HG02763 (cell line): ENCODE measurements around the gene LRPAP1.

Source experiments
- ATAC-seq: cut with Tn5 transposase; IDR thresholded peaks from one replicate; pipeline ENCODE4 v1.9.1; 2021; ENCODE audit warnings: mild to moderate bottlenecking, moderate library complexity; ENCODE audit not compliant: unreplicated experiment

Gene LRPAP1

DNA sequence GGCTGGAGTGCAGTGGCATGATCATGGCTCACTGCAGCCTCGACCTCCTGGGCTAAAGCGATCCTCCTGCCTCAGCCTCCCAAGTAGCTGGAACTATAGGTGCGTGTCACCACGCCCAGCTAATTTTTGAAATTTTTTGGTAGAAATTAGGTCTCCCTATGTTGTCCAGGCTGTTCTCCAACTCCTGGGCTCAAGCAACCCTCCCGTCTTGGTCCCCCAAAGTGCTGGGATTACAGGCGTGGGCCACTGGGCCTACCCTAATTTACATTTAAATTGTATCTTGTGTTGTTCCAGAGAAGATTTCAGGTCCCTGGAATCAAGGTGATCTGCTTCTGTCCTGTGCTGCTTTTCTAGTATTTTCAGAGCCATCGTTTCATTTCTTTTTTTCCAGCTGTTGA, 1.2 kb upstream of the LRPAP1 start:
- ATAC-seq, result no peak

DNA sequence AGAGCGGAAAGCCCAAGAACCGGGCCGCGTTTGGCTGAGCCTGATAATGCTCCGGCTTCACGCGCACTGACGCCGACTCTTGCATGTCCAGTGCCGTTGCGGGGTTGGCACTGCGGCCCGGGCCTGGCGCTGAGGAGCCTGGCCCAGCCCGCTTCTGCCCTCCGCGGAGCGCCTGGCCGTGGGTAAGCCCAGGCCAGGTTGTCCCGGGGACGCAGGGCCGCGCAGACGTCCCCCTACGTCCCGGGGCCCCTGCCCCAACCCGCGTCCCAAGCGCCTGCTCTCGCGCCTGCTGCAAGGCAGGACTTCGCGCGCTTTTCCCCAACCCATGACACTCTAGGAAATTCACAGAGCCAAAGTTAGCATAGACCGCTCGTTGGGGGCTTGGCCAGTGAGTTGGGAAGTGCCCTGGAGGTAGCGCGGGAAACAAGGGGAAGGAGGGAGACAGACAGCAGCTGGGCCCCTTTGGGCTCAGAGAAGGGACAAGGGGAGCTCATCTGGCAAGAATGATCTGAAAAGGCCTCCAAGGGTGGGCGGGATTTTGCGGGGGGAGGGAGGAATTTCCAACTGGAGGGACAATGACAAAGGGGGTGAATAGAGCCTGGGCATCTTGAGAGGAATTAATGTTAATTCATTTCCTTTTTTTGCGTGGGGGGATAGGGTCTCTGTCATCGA, 665 bp upstream of the LRPAP1 start:
- peak; percentile 8 for ATAC-seq

DNA sequence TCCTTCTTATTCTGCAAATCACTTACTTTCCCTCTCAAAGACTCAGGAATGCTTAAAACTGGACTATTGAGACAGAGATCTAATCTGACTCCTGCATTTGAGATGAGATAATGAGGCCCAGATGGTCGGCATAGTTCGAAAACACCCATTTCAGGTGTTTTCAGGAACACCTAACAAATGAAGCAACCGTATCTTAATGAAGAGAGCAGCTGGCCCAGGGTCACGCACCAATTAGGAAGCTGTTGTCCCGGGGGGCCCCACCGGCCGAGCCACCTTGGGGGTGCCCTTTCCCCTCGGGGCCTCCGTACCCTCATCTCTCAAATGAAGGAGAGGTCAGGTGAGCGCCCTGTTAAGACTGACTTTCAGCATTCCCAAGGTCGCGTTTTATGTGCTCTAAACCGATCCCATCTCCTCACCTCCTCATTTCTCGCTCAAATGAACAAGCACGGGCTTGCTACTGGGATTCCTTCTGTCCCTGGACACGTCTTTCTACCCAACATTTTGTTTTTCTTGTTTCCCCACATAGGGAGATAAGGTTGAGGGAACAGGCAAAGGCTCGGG, 824 bp downstream of the LRPAP1 start:
- ATAC-seq, result no peak

DNA sequence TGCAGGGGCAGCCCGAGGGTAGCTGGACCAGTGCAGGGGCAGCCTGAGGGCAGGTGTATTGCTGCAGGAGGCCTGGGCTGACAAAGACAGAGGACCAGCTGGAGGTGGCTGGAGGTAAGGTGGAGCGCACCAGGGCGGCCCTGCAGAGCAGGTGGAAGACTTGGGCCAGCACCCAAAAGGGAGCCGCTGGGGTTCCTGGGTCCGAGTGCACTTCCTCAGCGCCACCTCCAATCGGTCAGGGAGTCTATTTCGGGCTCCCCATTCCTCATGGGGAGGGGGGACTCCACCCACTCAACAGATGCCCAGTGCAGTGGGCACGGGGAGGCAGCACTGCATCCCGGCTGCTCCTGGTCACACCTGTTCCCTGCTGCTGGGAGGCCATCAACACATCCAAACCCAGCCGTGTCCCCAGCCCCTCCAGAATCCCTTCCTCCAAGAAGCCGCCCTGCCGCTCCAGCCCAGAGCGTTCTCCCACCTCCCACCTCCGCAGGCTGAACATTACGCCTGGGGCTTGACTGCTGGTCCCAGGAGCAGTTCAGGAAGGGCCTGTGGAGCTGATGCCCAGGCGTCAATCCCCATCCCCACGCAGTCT, 1.5 kb downstream of the LRPAP1 start:
- no peak for ATAC-seq

DNA sequence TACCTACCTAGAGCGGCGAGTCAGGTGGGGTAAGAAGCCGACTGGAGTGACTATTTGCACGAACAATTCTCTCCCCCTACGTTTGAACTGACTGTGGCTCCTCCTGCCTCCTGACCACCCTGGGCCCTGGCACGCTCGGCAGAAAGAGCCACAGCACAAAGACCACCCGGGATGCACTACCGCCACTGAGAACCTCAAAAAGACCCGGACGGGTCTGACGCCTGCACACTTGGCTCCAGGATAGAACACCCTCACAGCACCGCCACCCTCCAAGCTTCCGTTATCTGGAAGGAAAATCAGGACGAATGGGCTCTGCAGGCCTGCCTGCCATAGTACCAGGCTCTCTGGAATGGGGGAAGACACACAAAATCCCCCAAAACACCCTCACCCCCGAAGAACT, 2.2 kb downstream of the LRPAP1 start:
- ATAC-seq, result no peak

DNA sequence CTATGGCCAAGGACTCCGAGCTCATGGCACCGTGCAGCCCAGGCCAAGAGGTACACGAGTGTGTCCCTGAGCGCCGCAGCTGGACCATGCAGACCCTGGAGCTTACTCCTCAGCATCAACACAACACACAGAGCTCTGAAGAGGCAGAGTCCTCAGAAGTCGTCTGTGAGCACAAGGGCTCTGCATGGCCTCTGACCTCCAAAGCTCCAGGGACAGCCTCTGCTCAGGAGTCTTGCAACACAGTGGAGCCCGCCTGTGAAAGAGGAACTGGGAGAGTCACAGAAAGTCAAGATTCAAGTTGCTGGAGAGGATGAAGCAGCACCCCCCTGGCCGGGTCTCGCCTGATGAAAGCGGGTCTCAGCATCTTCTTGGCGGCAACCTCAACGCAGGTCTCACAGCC, 2.9 kb downstream of the LRPAP1 start:
- no peak for ATAC-seq

DNA sequence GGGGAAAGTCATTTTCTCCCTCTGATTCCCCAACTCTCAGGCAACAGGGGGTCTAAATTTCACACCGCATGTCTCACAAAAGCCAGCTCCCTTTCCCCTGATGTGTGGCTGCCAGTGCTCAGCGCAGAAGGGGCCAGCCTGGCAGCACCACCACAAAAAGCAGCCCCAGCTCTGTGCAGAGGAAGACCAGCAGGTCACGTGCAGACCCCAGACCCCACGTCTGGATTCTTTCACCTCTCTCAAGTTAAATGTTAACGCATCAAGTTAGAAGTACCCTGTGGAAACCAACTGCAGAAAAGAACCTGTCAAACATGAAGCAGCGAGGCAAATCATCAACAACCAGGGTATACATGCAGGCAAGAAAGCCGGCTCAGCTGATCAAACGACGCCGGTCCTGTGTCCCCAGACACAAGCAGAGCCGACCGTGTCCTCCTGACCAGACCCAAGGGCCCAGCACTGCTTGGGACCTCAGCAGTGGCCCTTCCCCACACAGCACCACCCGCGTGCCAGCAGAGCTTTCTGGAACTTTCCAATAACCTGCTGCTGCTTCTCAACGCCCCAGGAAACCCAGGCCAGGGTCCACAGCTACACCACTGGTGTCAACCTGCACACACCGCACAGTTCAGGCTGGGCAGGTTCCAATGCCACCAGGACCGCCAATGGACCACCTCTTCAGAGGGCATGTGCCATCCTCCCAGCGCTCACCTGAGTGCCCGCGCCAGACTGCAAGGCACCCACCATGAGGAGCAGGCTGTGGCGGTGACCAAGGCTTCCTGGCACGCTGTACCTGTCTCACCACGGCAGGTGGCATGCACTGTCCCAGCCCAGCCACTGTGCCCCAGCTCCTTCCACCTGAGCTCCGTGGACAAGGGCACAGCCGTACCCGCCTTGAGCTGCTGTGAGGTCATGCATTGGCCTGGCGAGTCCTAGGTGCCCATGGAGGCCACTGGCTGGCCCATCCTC, 4.0 kb downstream of the LRPAP1 start:
- ATAC-seq, result no peak

DNA sequence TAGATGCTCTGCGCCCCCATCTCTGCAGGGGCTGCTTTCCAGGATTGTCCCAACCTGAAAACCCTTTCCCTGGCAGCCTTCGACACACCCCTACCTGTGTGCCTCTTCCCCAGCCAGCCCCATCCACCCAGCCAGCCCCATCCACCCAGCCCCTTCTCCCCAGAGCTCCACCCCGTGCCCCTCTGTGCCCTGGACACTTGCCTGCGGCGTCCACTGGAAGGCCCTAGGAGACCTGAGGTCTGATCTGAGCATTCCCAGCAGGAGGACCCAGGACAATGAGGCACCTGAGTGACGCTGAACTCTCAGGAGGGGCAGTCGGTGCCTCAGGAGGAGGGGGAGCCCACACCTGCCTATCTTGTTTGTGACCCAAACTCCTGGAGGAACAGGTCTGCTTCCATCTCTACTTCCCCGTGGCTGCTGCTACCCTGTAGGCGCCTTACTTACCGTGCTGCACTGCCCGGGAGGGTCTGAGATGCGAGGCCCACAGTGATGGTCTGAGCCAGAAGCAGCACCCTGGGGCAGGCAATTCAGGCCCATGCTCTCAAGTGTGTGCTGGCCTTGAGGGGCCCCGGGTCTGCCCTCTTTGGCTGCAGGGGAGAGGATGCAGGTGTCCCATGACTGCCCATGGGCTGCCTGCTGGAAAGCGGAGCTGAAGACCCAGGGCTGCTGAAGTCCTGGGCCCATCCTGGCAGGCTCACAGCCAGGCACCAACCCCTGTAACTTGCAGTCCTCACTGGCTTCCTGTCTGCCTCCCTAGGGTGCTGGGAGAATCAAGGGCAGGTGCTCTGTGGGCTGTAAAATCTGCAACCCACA, 4.9 kb downstream of the LRPAP1 start:
- no peak for ATAC-seq

DNA sequence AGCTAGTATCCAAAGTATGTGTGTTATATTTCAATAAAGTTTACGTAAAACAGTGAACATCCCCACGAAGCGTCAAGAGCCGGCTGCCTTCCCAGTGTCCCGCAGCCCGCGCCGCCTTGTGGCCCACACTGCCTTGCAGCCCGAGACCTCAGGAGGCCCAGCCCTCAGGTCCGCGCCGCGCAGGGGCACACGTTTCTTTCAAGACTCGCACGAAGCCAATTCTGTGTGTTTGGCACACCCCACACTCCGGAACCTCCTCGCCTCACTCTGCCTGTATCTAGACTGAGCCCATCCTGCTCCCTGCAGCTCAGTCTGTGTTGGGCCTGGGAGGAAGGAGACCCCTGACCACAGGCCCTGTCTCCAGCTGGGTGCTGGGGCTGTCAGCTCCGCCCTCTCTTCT, 5.8 kb downstream of the LRPAP1 start:
- no peak for ATAC-seq

DNA sequence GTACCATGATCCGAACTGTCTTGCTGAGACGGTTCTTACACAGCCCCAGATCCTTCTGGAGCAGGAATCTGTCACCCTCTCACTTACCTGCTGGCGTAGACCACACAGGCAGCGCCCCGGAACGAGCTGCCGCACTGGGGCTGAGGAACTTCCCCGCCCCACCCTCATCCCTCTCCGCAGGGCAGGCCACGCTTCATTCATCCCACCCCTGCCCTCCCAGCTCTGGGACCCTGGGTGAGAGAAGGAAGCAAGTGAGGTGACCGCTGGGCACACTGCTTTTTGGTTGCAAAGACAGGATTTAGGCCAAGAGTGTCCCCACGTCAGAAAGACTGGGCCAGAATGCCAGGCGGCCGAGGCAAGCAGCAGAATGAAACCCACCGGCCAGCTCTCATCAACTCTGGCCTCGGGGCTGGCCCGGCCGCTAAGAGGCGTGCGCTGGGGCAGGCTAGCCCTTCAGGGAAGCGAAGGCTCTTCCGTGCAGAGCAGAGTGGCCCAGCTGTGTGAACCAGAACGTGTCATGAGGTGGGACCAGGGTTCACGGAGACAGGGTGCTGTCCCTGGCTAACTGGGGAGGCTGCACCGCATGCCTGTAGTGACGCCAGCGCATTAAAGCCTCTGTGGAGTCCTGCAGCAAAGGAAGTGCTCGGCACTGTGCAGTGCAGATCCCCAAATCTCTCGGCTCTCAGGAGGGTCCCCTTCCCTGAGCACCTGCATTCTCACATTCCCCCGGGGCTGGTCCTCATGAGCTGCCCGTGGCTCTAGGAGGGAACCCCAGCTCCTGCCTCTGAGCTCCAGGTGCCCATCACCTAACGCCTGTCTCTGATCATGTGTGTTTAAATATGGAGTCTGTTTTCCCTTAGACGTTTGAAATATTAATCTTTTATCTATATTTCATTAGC, 6.4 kb downstream of the LRPAP1 start:
- no peak for ATAC-seq

DNA sequence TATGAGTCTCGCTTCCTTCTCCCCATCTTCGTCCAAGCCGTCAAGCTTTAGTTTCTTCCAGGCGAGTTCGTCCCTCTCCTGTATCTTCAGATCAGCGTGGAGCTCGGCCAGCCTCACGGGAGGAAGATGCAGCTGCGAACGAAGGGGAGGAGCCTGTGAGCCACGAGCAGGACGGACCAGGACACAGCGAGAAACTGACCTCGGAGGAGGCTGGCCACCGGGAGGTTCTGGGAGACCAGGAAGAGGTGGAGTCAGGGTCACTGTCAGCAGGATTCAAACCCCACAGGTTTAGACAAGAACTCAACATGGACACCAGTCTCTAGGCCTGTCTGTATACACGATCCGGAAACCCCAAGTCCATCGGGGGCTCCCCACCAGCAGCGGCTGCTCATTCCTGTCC, 7.3 kb downstream of the LRPAP1 start:
- ATAC-seq, result no peak

DNA sequence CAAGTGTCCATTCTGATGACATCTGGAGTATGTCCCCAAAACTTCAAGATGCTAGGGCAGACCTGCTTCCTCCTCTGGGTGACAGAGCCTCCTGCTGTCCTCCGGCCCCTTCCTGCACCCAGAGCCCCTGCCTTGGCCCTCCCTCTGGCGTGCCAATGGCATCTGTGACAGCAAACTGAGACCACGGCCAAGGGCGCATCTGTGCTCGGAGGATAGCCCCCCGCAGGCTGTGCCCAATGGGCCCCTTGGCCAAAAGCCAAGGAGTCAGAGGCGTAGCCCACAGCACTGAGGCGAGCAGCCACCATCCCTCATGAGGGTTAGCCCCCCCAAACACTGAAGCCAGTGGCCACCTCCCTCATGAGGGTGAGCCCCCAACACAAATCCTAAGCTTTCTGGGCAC, 7.9 kb downstream of the LRPAP1 start:
- ATAC-seq, result no peak

DNA sequence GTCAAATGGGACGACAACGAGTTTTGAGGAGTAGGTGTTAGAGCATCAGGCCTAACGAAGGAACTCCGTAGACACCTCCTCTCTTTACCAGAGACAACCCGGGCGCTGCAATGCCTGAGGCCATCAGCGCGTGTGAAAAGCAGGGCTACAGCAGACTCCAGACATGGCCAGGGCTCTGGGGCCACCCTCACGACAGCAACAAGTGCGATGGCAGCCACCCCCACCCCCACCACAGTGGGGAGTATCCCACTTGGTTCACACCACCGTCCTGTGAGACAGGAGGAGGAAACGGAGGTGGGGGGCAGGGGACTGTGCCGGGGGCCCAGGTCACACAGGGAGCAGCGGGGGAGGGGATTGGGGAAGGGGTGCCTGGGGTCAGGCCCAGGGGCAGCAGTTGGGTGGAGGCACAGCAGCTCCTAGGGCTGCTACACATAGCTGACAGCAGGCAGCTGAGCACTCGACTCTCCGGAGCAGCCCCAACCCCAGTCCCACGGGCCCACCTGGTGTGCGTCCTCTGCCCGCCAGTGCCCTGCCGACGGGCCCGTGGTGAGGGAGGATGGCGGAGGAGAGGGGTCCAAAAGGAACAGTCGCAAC, 8.5 kb downstream of the LRPAP1 start:
- no peak for ATAC-seq

DNA sequence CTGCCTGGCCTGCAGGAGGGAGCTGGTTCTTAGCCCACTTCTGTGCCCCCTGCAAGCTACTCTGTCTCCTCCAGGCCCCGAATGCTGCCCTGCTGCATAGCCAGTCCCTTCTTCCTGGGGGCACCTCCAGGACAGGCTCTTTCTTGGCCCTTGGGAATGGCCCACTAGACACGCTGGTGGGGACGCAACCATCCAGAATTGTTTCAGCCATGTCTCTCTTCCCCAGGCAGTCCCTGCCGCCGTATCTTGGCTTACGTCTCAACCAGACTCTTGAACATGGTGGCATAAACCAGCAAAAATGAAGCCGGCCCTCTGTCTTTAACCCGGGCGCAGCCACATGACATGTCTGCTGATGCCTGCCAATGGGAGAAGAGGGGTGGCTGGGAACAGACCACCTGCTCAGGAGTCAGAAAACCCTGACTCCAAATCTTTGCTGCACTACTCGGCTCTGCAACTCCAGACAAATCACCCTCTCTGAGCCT, 9.0 kb downstream of the LRPAP1 start:
- ATAC-seq, result no peak

DNA sequence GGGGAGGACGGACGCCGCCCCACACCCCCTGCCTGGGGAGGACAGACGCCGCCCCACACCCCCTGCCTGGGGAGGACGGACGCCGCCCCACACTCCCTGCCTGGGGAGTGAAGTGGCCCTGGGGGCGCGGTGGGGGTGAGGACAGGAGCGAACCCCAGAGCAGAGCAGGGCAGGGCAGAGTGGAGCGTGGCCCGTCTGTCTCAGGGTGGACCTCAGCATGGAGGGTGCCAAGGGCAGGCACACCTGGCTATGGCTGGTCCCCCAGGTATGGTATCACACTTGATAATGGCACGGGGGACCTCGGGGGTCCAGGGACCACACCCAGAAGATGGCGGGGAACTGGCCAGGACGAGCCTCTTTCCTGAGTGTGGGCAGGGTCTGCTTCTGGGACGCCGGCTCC, 9.6 kb downstream of the LRPAP1 start:
- ATAC-seq, result no peak

DNA sequence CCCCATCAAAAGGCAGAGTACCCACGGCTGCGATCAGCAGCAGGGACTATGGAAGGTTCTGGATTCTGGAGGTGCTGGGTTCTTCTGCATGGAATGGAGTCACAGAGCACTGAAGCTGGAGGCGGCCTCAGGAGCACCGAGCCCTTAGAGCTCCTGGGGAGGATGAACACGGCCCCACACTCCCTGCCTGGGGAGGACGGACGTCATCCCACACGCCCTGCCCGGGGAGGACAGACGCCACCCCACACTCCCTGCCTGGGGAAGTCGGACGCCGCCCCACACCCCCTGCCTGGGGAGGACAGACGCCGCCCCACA, 9.9 kb downstream of the LRPAP1 start:
- ATAC-seq, result no peak

DNA sequence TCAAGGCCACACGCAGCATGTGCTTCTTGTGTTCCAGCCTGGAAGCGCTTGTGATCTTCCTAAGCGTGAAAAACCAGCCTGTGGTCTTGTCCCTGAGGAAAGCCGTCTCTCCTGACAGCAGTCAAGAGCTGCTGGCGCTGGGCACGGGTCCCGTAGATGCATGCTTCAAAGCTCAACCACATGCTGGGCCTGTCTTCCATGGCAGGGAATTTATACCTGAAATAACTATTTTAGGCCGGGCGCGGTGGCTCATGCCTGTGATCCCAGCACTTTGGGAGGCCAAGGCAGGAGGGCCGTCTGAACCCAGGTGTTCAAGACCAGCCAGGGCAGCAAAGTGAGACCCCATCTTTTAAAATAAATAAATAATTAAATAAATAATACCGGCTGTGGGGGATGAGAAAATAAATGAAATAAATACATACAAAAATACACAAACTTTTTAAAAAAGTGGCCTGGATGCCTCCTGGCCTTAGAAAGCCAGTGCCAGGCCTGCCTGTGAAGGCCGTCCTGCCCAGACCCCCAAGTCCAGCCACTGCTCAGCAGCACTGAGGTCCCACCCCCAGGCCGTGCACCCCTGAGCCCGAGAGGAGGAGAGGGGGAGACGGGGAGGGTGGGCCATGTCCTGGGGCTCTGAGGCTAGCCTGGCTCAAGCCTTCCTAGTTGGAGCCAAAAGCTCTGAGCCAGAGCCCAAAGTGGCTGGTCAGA, 10.4 kb downstream of the LRPAP1 start:
- ATAC-seq, result no peak

DNA sequence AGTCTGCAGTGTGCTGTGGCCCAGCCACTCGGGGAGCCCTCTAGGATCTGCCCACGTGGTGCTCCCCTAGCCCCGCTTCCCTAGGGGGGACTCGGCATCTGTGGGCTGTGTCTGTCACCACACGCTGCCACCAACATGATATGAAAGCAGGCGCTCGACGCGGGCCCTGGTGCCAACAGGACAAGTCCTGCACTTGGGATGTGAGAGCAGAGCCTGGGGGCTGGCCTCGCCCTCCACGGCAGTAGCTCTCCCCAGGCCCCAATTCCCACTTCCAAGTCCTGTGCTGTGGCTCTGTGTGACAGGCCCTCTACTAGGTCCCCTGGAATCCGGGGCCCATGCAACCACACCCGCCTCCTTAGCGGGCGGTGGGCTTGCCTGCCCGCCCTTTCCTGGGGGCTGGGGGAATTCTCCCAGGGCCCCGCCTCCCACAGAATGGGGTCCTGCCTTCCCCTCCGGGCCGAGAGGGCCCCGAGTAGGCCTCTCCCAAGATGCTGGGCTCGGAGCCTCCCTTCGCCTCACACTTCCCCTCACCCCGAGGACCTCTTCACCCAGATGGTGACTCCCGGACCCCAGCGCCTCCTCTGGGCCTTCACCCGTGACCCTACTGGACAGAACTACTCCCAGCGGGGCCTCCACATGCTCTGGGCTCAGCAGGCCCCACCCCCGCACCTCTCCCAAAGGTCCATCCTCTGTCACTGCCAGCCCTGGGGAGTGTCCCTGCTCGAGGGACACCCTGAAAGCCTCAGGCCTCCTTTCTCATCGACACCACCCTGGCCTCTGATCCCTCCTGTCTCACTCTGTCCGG, 11.2 kb downstream of the LRPAP1 start:
- ATAC-seq, result no peak
